Measurements from ENCODE around the gene BAIAP2L1.
A peak's percentile ranks its signal among the peaks of the same experiment; 100 is the strongest.

Gene BAIAP2L1

DNA sequence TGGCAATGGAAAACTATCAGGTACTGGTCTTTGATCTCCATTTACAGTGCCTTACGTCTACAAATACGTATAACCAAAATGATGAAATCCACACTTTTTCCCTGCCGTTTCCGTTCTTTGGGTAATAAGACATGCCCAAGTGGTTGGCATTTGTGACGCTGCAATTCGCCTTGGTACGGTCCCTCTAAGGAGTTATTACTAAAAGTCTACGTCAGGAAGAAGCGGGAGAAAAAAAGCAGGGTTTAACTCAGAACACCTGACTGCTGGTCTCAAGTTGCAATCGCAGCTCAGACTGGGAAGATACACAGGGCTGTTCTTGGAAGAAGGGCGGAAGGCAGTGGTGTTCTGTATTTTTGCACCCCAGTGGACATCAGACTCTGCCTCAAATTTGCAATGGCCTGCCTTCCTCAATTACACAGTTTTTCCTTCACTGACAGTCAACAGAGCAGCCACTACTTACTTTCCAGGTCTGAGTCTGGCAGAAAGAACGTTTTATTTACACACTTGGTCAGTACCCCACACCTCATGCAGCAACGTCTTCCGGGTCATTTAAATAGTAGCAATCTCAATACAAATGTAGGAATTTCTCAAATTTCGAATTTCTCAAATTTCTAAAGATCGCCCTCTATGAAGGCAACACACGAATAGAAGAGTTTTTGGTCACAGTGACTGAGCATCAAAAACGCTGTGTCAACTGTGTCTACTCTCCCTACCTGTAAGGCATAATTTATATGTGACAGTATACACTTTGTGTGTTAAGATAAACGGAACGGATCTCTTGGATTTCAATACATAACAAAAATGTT, 2.1 kb downstream of the BAIAP2L1 start:
- peak; percentile 25 for DNase-seq (ENCODE audit: low read depth)
- H3K4me3 ChIP-seq (ENCODE audit: low read depth, low read length) = no peak overlapping the region
- TF ChIP-seq, protein P1, sequence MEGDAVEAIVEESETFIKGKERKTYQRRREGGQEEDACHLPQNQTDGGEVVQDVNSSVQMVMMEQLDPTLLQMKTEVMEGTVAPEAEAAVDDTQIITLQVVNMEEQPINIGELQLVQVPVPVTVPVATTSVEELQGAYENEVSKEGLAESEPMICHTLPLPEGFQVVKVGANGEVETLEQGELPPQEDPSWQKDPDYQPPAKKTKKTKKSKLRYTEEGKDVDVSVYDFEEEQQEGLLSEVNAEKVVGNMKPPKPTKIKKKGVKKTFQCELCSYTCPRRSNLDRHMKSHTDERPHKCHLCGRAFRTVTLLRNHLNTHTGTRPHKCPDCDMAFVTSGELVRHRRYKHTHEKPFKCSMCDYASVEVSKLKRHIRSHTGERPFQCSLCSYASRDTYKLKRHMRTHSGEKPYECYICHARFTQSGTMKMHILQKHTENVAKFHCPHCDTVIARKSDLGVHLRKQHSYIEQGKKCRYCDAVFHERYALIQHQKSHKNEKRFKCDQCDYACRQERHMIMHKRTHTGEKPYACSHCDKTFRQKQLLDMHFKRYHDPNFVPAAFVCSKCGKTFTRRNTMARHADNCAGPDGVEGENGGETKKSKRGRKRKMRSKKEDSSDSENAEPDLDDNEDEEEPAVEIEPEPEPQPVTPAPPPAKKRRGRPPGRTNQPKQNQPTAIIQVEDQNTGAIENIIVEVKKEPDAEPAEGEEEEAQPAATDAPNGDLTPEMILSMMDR (conservative IDR thresholded peaks at IDR 0.05; ENCODE audit: low read depth, low read length) = no peak

DNA sequence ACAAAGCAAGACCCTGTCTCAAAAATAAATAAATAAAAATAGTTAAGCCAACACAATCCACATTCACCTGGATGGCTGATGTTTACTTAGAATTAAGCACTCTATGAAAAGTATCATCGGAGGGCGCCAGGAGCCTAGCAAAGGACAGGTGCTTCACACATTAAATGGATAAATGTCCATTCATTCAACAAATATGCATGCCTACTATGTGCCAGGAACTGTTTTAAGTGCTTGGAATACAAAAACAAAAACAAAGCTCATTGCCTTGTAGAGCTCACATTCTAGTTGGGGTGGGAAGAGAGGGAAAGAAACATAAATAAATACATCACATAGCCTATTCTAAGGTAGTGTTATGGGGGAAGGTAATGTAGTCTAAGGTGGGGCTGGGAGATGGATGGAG, 4.1 kb downstream of the BAIAP2L1 start:
- TF ChIP-seq, protein P1 (conservative IDR thresholded peaks at IDR 0.05; ENCODE audit: low read depth, low read length) = no peak
- no peak for DNase-seq (ENCODE audit: low read depth)
- H3K4me3 ChIP-seq (ENCODE audit: low read depth, low read length) = no peak overlapping the region

DNA sequence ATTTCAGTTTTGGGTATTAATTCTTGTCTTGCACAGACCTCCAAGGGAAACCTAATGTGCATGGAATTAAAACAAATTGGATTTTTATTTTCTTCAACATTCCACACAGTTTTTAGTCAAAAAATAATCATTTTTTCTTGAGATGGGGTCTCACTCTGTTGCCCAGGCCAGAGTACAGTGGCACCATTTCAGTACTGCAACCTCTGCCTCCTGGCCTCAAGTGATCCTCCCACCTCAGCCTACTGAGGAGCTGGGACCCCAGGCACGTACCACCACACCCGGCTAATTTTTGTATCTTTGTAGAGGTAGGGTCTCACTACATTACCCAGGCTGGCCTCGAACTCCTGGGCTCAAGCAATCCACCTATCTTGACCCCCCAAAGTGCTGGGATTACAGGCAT, 4.9 kb downstream of the BAIAP2L1 start:
- no peak for DNase-seq (ENCODE audit: low read depth)
- TF ChIP-seq, protein P1 (conservative IDR thresholded peaks at IDR 0.05; ENCODE audit: low read depth, low read length) = no peak
- no peak overlapping the region for H3K4me3 ChIP-seq (ENCODE audit: low read depth, low read length)

DNA sequence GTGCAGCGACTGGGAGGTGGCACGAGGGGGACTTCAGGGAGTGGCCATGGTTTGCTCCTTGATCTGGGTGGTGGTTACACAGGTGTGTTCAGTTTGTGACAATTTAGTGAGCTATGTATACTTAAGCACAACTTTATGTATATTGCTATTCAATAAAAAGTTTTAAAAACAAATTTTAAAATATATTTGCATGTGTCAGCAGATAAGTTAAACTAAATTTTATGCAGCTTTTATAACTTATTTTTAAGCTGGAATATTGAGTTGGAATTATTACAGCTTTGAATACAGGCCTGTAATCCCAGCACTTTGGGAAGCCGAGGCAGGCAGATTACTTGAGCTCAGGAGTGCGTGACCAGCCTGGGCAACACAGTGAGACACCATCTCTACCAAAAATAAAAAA, 5.4 kb downstream of the BAIAP2L1 start:
- TF ChIP-seq, protein P1 (conservative IDR thresholded peaks at IDR 0.05; ENCODE audit: low read depth, low read length) = no peak
- no peak for DNase-seq (ENCODE audit: low read depth)

DNA sequence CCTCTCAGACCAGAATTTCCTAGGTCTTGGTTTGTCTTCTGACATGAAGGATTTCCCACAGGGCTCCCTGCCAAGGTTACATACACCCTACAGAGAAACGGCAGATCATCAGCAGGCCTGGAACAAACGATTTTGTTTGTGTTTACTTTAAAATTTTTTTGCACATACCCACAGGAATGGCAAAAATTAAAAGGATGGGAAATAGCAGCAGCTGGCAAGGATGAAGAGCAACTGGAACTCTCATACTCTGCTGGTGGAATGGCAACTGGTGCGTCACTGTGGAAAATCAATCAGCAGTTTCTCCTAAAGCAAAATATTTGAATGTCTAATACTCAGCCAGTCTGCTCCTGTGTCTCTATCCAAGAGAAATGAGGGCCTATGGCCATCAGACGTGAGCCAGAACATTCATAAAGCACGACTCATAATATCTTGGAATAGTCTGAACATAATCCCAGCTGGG, 6.5 kb downstream of the BAIAP2L1 start:
- peak; percentile 94 for DNase-seq (ENCODE audit: low read depth)
- no peak overlapping the region for H3K4me3 ChIP-seq (ENCODE audit: low read depth, low read length)
- TF ChIP-seq, protein P1 (conservative IDR thresholded peaks at IDR 0.05; ENCODE audit: low read depth, low read length) = no peak

More for the DNA sequence above, 5.4 kb downstream of the BAIAP2L1 start:
- no peak overlapping the region for H3K4me3 ChIP-seq (ENCODE audit: low read depth, low read length)

DNA sequence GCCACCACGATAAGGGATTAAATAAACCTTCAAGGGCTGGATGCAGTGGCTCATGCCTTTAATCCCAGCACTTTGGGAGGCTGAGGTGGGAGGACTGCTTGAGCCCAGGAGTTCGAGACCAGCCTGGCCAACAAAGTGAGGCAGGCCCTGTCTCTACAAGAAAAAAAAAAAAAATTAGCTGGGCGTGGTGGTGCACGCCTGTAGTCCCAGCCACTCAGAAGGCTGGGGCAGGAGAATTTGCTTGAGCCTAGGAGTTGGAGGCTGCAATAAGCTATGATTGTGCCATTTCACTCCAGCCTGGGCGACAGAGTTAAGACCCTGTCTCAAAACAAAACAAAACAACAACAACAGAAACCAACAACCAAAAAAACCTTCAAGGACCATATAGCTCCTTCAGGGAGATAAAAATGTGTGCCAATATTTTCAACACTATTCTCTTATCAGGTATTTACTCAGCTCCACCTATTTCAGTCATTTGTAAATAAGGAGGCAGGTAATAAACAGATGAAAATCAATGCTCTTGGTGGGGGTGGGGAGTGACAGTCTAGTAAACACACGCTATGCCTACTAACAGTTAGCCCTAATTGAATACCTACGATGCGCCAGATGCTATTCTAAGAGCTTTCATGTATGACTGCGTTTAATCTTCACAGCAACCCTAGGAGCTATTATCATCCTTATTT, 13.2 kb downstream of the BAIAP2L1 start:
- TF ChIP-seq, protein P1 (conservative IDR thresholded peaks at IDR 0.05; ENCODE audit: low read depth, low read length) = no peak
- no peak overlapping the region for H3K4me3 ChIP-seq (ENCODE audit: low read depth, low read length)

More for the DNA sequence above, 13.2 kb downstream of the BAIAP2L1 start:
- no peak for DNase-seq (ENCODE audit: low read depth)

Data from choroid plexus epithelial cell (primary cell).